GM19025 (cell line): Measurements from ENCODE around the gene PALD1.
"Not testable (repeated sequence)": the region's sequence is repeated elsewhere in the genome, so short reads cannot be mapped to it uniquely, and the experiment has no call there.

Source experiments
- ATAC-seq: cut with Tn5 transposase; IDR thresholded peaks from one replicate; pipeline ENCODE4 v1.9.1; 2021; ENCODE audit warnings: mild to moderate bottlenecking, low read depth, moderate library complexity; ENCODE audit not compliant: unreplicated experiment

PALD1 gene

DNA sequence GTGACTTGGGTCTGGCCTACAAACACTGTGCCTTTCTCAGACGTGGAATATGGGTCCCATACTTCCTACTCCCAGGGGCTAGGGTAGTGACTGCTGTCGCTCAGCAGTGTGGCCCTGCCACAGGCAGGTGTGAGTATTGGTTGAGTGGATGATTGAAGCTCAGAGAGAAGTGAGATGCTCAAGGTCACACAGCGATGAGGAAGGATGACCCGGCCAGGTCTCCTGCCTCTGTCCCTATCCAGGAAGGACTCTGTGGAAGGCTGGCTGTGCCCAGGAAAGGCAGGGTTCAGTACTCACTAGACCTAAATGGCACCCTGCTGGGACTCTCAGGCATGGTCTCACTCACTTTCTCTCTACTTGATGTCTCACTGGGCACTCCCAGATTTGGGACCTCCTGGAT is 121.2 kb downstream of the PALD1 start:
- ATAC-seq, result no peak

DNA sequence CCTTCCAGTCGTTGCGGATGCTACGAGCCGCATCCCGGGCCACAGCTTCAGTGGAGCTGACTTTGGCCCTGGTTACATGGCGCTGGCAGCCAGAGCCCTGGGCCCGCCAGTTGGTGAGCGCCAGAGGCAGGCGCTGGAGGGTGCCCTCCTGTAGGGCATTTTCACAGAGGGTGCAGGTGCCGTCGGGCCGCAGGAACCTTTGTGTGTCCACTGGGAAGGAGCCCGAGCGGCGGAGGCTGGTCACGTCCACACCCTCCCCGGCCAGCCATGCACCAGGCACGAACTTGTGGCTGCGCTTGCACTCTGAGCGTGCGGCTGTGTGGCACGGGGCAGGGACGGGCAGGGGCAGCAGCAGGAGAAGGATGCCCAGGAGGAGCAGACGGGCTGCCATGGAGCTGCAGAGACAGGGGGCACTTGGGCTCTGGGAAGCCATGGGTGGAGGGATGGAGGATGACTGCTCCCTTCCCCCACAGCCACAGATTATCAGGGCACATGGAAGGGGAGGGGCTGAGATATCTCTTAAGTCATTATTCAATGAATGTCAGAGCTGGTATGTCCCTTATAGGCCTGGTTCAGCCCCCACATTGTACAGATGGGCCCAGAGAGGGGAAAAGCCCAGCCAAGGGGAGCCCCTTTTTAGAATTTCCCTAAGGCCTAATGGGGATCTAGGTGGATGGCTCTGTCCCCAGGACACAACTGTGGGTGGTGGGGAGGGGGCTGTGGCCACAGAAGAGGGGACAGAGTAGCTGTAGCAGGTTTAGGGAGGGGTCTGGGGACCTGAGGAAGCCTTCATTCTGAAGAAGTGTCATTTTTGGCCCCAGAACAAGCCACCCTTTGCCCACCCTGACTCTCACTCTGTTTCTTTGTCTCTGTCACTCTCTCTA is 122.2 kb downstream of the PALD1 start:
- ATAC-seq, result no peak

DNA sequence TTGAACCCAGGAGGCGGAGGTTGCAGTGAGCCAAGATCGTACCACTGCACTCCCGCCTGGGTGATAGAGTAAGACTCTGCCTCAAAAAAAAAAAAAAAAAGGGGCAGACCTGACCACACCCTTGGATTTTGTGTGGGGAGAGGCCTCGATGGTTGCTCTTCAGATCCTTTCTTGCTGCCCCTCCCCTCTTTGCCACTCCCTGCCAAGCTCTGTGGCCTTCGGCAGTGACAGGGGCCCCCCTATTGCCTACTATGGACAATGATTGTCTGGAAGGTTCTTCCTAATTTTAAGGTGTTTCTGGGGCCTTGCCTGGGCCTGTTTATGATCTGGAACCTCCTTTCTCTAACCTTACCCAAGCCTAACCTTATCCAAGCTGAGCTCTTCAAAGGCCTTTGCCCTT is 123.2 kb downstream of the PALD1 start:
- no peak for ATAC-seq

DNA sequence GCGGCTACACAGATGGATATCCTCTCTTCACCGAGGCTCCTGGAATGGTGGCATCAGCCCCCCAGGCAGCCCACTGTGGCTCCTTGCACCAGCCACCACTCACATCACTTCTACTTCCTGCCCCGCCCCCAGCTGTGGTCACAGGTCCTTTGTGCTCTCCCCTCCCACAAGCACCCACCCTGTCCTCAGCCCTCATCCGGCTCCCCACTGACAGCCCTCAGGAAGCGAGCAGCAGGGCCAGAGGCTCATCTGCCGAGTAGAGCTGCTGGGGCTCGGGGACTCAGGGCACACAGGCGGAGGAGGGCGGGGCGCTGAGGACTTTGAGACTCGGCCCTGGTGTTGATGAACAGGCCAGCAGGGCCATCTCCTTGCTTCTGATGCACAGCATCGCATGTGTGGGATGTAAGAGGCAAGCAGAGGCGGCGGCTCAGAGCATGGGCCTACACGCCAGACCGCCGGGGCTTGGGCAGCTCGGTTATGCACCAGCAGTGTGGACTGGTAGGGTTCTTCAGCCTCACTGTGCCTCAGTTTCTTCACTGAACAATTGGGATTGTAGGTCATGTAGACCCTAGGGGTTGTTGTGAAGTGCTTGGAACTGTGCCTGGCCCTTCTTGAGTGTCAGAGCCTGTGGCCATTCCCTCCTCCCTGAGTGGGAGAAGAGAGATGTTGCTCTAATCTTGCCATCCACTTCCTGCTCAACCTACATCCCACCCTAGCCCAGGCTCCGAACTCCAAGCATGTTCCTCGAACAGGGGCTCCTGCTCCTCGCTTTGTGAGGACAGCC is 124.3 kb downstream of the PALD1 start, which contains the start of gene PRF1:
TSS of gene PRF1 (minus strand) at position 77 of the 784 bp plus-strand sequence. CDS start 1,839 bp downstream, outside the sequence.
- no peak for ATAC-seq

GRCh38 chr10:70603449-70603801 is 124.9 kb downstream of the PALD1 start:
- ATAC-seq, result no peak

DNA sequence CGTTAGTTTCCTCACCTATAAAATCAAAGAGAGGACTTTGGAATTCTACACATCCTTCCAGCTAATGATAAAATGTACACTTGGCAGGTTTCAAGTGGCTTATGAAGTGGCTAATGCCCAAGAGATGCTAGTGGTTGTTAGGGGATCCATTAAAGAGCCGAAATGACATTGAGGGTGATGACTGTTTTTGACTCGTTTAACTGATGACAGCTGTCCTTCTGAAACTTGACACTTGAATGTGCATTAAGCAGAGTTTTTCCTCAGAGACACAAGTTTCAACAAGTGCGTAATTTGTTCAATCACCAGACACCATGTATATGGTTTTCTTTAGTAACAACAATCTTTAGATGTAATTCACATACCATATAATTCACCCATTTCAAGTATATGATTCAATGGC is 125.5 kb downstream of the PALD1 start:
- no peak for ATAC-seq

GRCh38 chr10:70605161-70605560 is 126.6 kb downstream of the PALD1 start:
- ATAC-seq, result no peak

DNA sequence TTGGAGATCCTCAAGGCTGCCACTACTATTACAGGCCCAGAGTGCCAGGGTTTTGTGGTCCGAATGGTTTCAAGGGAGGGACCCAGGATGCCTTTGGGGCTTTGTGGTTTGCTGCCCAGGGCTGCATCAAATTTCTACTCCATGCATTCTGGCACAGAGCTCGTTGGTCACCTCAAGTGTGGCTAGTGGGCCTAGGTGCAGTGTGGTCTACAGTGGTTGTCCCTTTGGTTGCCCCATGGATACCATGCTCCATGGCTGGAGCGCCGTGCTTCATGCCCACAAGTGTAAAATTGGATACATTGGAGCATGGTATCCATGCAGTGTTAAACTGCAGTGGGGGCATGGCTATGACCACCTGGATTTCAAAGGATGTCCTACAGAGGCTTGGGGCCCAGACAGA is 129.4 kb downstream of the PALD1 start:
- no peak for ATAC-seq

- no peak for ATAC-seq
Measured at GRCh38 chr10:70613941-70614340, 135.4 kb downstream of the PALD1 start.

- ATAC-seq, result not testable (repeated sequence)
Measured at GRCh38 chr10:70614364-70614763, 135.8 kb downstream of the PALD1 start.

GRCh38 chr10:70615211-70615610 is 136.6 kb downstream of the PALD1 start:
- no peak for ATAC-seq

DNA sequence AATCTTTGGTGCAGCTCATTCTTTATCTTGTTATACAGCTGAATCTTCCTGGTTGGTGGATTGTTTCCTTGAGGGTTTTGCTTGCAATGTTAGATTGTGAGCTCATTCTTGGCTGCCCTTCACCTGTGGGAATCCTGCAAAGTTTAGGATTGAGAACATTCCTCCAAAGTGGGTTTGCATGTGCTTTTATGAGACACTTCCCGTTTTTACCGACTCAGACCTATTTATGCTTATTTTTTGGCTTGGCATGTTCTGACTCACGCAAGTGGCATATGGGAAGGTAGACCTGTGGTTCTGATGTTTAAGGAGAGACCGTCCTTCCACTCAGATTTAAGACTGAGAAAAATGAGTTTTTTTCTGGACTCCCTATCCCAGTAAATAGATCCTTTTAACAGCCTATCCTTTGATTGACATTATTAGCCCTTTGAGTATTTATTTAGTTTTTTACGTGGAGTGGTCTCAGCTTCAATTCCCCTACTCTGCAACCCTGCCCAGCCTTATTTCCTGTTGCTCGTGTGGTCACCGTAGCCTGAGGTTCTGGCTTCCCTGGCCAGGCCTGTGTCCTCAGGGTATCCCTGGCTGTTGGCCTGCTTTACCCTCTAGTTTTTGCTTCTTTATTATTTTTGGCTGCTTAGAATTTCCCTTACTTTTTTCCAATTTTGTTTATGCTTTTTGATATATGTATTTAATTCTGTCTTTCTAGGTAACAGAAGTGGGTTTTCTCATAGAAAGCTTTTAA is 137.4 kb downstream of the PALD1 start:
- no peak for ATAC-seq

- ATAC-seq, result no peak
Measured at GRCh38 chr10:70616761-70617160, 138.2 kb downstream of the PALD1 start.
